ENCODE data around the gene DLG2.
"Not testable (repeated sequence)": the region's sequence is repeated elsewhere in the genome, so short reads cannot be mapped to it uniquely, and the experiment has no call there.

DLG2 gene

GRCh38 chr11:85444479-85444878, 182.7 kb downstream of the DLG2 start:
- no peak for DNase-seq (ENCODE audit: low spot score)

GRCh38 chr11:85440273-85440672, 186.9 kb downstream of the DLG2 start:
- DNase-seq (ENCODE audit: low spot score) = no peak

- no peak for DNase-seq (ENCODE audit: low spot score)
These were observed 188.8 kb downstream of the DLG2 start for GRCh38 chr11:85438328-85438727.

GRCh38 chr11:85431319-85431718, 195.8 kb downstream of the DLG2 start:
- DNase-seq (ENCODE audit: low spot score) = no peak

GRCh38 chr11:85423794-85424193, 203.3 kb downstream of the DLG2 start:
- no peak for DNase-seq (ENCODE audit: low spot score)

- DNase-seq (ENCODE audit: low spot score) = no peak
These were observed 203.8 kb downstream of the DLG2 start for GRCh38 chr11:85423316-85423715.

- DNase-seq (ENCODE audit: low spot score) = no peak
These were observed 213.0 kb downstream of the DLG2 start for GRCh38 chr11:85414175-85414574.

- DNase-seq (ENCODE audit: low spot score) = no peak
These were observed 219.5 kb downstream of the DLG2 start for GRCh38 chr11:85407648-85408047.

- no peak for DNase-seq (ENCODE audit: low spot score)
These were observed 220.3 kb downstream of the DLG2 start for GRCh38 chr11:85406841-85407240.

- DNase-seq (ENCODE audit: low spot score) = no peak
These were observed 220.8 kb downstream of the DLG2 start for GRCh38 chr11:85406316-85406715.

GRCh38 chr11:85395515-85396055, 231.6 kb downstream of the DLG2 start:
- DNase-seq (ENCODE audit: low spot score) = not testable (repeated sequence)

GRCh38 chr11:85394283-85394682, 232.9 kb downstream of the DLG2 start:
- no peak for DNase-seq (ENCODE audit: low spot score)

GRCh38 chr11:85391141-85391540, 236.0 kb downstream of the DLG2 start:
- no peak for DNase-seq (ENCODE audit: low spot score)

GRCh38 chr11:85385547-85385946, 241.6 kb downstream of the DLG2 start:
- DNase-seq (ENCODE audit: low spot score) = no peak

- no peak for DNase-seq (ENCODE audit: low spot score)
These were observed 242.0 kb downstream of the DLG2 start for GRCh38 chr11:85385111-85385510.

- no peak for DNase-seq (ENCODE audit: low spot score)
These were observed 248.1 kb downstream of the DLG2 start for GRCh38 chr11:85379066-85379465.

- no peak for DNase-seq (ENCODE audit: low spot score)
These were observed 249.2 kb downstream of the DLG2 start for GRCh38 chr11:85377901-85378300.

GRCh38 chr11:85359859-85360258, 267.3 kb downstream of the DLG2 start:
- DNase-seq (ENCODE audit: low spot score) = no peak

GRCh38 chr11:85355921-85356320, 271.2 kb downstream of the DLG2 start:
- no peak for DNase-seq (ENCODE audit: low spot score)

- not testable (repeated sequence) for DNase-seq (ENCODE audit: low spot score)
These were observed 277.6 kb downstream of the DLG2 start for GRCh38 chr11:85349539-85349938.

GRCh38 chr11:85348945-85349344, 278.2 kb downstream of the DLG2 start:
- DNase-seq (ENCODE audit: low spot score) = no peak

GRCh38 chr11:85347291-85347690, 279.9 kb downstream of the DLG2 start:
- DNase-seq (ENCODE audit: low spot score) = no peak

- no peak for DNase-seq (ENCODE audit: low spot score)
These were observed 280.7 kb downstream of the DLG2 start for GRCh38 chr11:85346484-85346883.

- DNase-seq (ENCODE audit: low spot score) = not testable (repeated sequence)
These were observed 286.3 kb downstream of the DLG2 start for GRCh38 chr11:85340846-85341245.

- no peak for DNase-seq (ENCODE audit: low spot score)
These were observed 308.6 kb downstream of the DLG2 start for GRCh38 chr11:85318573-85318972.
